NCI-H2107 (cell line): ENCODE results near the gene NOS1AP.
"Not testable (repeated sequence)": the region's sequence is repeated elsewhere in the genome, so short reads cannot be mapped to it uniquely, and the experiment has no call there.

ENCODE experiments used
- DNase-seq: peaks from one replicate; lab custom pipeline; 2025; lab: John Stamatoyannopoulos, UW

NOS1AP gene

DNA sequence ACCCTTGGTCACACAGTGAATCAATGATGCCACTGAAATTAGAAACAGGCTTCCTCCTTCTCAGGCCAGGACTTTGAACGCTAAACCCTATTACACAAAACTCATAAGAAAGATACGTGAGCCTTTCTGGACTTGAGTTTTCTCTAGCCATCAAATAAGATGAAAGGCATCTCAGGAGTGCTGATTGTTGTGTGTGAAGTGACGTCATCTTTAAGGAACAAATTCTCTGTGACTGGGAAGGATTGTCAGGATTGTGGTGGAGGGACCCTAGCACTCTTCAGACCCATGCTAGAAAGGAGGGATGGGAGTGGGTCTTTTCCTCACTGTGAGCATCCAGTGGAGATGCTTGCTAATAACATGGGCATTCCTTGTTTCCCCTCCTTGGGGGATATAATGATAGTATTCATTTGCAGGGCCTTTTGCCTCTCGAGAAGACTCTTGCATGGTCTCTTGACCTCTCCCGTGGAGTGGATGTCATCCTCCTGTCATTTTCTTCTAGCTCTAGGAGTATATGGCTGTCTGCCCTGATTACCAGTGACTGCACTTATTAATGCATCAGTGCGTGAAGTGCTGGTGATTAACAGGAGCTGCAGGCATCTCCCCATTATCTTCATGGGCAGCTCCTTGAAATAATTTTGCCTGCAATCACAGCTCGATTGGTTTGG is 267.3 kb downstream of the NOS1AP start:
- DNase-seq: no peak

DNA sequence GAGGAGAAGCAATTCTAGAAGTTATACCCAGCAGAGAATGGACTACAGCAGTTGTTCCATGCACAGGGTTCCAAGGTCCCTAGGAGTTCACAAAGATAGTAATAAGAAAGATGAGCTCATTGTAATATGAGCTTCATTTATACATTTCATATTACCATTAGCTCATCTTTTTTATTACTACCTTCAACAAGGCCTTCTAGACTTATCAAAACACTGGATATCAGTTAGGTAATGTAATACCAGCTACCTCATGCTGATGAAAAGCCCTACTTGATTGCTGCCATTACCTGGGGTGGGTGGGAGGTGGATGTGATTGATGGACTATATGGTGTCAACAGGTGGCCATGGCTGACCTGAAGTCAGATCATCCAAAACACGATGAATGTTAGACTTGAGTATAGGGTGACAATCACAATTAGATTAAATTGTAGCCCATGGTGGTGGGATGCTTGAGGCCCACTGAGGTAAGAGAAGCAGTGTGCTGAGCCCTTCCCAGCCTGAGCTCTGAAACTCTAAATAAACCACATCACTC is 273.0 kb downstream of the NOS1AP start:
- DNase-seq: no peak

DNA sequence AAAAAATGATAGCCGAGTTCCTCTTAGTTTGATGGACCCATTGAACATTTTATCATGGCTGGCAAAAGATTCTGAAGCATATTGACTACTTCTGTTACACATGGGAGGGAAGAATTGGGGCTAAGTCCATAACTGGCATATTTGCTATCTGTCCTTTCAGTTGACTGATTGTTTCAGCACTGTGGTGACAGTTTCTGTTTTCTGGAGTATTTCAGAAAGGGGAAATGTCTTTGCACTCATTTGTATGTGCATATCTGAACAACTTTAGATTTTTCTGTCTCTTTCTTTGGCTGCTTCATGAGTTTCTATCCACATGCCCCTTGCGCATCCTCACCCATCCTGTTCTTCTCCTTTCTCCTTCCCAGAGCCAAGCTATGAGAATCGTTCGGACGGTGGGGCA is 274.0 kb downstream of the NOS1AP start:
- no peak for DNase-seq

DNA sequence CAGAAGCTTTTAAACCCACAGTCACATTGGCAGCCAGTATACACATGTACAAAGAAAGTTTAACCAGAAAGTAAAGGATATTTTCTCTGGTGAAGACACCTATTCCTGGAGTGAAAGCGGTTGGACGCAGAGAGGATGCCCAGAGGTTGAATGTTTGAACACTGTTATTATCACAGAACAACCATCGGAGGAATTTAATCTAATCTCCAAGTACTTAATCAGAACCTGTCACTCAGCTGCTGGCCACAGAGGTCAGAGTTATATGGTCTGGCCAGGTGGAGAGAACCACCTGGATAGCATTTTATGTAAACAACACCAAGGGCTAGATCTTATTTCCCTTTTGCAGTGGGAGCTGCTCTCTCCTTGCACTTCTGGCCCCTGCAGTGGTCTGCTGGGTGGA is 277.8 kb downstream of the NOS1AP start:
- no peak for DNase-seq

DNA sequence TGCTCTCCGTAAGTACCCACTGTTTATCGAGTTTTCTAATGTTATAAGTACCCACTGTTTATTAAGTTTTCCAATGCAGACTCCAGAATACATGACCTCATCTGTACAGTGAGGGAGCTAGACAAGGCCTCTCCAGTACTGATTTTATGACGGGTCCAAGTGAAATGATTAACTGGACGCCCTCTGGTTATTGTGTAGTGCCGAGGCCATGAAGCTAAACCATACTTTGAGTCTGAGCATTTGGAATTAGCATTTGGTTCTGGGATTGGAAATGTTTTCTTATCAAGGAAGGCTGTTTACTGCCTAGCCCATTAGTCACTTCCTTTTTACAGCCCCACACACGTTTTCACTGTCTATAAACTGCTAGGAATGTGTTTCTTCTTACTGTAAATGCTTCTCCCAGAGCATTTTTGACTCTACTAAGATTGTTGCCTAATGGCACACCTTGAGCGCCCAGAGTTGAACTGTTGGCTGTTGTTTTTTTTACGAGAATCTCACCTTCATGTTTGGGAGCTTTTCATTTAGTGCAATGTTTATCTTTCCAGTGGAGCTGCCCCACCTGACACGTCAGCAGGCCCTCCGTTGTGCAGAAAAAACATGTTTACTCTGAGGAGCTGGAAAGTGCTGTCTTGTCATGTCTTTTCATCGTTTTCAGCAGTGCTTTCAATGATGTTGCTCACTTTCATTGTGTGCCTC is 280.3 kb downstream of the NOS1AP start:
- no peak for DNase-seq

DNA sequence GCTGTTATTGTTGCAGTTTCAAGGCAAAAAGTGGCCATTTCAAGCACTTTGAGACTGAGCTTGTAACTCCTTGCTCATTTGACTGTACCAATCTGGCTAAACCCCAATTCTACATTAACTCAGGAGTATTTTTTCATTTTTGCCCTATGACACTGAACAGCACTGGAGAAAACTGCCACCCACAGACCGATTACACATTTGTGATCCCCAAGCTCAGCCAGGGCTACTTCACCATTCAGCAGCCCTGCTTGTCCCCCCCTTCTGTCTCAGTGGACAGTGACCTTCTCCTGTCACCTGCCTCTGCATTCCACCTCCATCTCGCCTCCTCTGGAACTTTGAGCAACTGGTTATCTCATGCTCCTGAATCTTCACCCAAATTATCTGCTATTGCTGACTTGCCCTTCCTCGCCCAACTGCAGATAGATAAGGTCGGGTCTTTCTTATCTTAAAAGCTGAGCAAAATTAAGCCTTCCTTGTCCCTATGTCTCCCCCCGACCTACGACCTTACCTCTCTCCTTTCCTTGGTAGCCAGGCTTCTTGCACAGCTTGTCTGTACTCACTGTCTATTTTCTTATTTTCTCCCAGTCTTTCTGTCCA is 281.9 kb downstream of the NOS1AP start:
- no peak for DNase-seq

DNA sequence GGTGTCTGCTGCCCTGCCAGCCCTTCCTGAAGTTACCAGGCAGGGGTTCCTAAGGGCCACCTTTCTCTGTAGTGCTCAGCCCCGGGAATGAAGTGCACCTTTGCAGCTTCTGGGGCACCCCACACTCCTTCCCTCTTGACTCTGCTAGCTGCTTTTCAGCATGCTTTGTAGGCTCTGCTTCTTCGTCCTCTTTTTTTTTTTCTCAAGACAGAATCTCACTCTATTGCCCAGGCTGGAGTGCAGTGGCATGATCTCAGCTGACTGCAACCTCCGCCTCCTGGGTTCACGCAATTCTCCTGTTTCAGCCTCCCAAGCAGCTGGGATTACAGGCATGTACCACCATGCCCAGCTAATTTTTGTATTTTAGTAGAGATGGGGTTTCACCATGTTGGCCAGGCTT is 282.4 kb downstream of the NOS1AP start:
- DNase-seq: not testable (repeated sequence)

DNA sequence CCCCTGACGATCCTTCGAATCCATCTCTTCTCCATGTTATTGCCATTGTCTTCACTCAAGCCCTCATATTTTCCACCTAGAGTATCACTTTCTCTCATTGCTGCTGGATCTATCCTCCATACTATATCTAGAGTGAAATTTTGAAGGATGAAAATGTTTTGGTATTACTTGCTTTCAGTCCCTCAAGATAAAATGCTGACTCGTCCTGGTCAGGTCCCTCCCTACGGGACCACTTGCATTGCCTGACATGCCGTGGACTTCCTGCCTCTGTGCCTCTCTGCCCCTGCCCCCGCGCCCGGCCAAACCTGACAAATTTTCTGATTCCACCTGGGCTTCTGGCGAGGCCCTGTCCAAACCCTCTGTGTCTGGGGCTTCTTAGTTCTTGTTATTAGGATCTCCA is 283.6 kb downstream of the NOS1AP start:
- DNase-seq: no peak

DNA sequence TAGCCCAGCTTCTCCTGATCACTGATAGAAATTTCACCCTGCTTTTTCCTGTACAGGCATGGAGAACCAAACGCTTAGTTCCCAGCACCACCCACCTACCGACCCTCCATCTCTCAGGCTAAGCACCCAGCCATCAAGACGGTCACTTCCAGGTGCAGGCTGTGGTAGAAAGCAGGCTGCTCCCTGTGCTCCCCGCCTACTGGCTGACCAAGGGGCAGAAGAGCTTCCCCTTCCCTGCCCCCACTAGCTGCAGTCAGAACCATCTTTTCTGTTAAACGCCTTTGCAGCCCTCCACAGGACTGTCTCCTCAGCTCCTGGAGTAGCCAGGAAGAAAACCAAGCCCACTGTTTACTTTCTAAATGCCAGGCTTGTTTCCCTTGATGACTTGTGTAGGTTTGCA is 284.2 kb downstream of the NOS1AP start:
- no peak for DNase-seq

DNA sequence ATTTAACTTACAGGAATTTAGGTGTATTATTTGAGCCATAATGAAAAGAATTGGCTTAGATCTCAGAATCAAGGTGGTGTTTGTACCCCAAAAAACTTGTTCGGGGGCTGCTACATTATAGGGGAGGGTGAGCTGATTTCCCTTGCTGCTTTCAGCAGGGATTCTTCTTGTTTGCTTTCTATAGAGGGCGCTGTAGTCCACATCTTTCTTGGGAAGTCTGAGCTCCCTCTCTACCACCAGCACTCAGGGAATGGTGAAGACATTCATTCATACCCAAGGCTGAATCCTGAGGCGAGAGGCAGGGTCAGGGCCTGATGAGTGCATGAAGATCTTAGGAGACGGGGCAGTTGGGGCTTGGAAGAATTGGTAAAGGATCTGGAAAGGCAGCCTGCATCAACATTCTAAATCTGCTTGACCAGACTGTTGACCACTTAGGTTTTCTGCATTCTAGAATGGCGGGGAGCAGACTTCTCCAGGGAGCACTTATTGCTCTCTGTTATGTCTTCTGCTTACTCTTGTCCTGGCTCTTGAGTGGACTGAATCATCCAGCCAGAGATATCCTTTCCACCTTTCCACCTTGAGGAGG is 288.3 kb downstream of the NOS1AP start:
- DNase-seq: no peak

DNA sequence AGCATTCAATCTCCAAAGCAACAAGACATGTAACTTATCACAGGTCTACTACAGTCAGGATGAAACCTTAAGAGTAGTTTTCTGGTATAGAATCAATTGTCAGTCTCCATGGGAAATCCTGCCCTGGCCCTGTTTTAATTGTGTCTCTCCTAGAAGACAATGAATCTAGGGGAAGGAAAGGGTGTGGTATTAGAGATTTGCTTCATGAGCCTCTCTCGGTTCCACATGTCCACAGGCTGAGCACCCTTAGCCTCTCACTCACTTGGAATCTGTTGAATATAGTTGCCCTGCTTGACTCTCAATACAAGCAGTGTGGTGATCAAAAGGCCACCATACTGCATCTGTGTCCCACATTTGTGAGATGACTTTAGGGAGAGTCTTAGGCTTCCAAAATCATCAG is 289.4 kb downstream of the NOS1AP start:
- DNase-seq: no peak

DNA sequence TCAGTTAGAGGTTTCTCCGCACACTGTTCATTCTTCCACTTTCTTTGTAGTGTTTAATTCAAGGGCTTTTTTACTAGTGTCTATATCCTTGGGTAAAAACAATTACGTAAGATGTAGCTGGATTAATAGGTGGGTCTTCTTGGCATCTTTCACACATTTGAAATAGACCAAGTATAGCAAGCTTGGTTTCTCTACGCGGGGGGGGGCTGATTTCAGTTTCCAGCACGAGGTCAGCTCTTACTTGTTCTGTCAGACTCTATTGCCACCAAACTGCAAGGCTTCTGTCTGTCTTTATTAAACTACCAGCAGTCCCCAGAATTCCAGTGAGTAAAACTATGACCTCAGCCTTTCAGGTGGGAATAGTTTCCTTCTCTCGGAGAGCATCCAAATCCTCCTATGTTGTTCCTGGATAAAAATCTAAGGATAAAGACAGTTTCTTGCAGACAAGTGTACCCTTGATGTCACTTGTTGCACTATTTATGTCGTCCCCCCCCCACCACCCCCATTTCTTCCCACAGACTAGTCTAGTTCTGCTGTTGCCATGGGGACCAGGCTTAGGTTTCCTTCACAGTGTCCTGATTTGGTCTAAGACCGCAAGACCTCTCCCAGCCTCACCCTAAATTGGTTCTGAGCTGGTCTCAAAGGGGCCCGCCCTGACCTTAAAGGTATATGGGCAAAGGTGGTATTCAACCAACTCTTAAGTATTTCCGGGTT is 290.2 kb downstream of the NOS1AP start:
- no peak for DNase-seq

DNA sequence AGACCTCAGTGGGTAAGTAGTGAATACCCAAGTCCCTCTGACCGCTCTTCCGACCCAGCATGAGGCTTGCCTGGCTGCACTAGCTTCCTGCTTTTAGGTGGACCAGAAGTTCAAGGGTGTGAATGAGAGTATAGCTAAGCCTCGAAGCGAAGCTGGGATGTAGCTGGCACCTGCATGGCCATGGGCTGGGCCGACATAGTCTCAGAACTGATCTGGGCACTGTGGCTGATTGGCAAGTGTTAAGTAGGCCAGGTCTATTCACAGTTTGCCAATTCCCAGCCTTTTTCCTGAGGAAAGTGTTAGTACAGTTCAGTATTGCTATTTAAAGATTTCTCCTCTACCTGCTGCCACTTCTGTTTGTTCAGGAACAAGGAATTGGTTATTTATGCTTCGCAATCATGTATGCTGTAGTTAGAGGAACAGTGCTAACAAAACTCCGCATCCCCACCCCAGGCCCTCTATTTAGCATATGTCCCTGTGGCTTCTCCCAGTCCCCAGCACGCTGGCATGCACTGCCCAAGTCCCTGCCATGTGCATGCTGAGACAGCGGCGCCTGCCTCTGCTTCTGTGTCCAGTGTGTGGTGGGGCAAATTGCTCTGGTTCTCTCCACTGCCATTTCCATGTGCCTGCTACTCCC is 290.9 kb downstream of the NOS1AP start:
- no peak for DNase-seq

DNA sequence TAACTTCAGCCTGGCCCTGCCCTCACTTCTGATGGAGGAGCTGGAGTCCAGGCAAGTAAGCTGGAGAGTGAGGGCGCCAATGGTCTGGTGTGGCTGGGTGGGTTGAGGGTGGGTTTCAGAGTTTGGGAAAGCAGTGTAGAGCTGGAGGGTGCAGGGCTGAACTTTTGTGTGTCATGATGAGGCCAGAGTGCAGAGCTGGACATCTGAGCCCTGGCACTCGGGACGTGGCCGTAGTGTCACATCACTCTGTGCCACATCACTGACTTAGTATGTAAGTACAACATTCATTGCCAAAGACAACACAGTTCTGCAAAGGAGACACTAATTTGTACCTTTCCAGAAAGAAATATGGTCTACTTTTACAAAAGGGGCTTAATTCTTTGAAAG is 291.4 kb downstream of the NOS1AP start:
- no peak for DNase-seq

DNA sequence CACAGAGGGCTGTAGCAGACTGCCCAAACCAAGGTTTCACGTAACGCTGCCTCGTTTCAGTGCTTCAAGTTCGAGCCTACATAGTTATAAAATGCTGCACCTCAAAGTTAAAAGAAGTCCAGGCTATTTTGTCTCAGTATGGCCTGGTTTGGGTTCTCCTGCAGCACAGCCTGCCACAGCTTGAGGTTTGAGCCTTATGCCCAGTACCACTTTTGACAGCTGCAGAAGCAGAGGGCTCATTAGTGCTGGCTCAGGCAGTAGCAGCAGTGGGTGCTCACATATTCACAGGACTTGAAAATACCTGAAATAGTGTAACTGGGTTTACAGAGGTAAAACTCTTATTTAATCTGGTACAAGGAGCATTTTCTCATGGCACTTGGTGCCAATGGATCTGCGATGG is 291.9 kb downstream of the NOS1AP start:
- DNase-seq: no peak

DNA sequence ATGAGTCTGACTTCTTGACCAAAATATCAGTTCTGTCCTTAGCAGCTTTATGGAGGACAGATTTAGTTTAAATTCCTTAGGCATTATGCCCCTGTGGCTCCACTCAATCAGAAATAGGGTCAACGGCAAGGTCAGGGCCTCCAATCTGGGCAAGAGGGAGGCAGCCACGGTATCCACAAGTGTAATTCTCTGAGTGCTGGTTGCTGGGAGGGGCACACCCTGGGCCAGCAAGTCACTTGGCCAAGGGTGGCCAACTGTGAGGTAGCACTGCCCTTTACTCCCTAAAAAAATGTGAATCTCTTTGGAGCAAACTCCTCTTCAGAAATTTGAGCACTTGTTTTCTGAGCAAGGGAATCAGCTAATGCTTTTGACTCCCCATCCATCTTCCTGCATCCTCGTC is 294.3 kb downstream of the NOS1AP start:
- no peak for DNase-seq

DNA sequence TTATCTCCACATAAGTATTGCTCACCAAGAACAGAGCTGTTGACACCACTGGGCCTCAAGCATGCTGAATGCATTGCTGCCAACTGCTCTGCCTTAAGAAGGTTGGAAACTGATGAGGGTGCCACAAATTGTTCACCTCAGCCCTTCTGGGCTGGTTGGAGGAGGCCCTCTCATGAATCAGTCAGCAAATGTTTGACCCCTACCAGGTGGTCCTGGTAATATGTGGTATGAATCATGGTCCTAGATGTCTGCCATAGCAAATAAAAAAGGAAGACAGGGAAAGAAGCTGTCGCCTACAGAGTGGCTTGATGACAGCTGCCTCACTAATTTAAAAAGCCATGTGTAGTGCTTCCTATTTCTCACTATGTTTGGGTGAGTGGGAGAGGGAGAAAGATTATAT is 295.0 kb downstream of the NOS1AP start:
- DNase-seq: no peak

DNA sequence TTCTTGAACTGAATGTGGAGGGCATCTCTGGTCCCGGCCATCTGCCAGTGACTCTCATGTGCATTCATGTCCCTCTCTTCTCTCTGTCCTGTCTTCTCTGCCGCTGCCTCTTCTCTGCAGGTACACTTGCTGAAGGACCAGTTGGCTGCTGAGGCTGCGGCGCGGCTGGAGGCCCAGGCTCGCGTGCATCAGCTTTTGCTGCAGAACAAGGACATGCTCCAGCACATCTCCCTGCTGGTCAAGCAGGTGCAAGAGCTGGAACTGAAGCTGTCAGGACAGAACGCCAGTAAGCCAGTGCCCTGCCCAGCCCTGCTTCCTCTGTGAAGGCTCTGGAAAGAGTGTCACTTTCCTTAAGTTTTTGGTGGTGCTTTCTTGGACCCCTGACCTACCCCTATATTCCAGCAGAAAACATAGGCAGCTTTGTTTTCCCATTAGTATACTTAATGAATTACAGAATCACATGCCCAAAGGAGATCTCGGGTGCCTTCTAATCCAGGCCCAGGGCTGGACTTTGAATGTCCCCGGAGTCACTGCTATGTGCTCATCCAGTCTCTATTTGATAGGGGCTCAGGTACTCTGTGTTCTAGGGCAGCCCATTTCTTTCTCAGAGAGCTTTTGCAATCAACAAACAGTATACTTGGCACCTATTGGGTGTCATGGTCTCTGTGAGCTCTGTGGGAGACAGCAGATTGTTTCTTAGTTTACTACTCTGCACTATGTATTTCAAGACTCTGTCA is 296.0 kb downstream of the NOS1AP start:
- no peak for DNase-seq

DNA sequence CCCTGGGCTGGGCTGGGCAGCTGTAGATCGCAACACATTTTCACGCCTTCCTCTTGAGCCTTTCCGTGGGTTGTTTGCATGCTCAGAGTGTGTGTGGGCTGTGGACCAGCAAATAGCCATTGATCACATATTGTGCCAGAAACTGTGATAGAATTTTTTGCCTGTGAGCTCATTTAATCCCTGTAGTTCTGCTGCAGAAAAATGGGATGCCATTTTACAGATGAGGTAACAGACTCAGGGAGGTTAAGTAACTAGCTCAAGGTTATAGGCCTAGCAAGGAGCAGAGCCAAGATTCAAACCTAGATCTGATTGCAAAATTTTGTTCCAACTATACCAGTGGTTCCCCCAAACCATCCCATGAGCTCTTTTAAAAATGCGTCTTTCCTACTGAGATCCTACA is 296.7 kb downstream of the NOS1AP start:
- DNase-seq: no peak

DNA sequence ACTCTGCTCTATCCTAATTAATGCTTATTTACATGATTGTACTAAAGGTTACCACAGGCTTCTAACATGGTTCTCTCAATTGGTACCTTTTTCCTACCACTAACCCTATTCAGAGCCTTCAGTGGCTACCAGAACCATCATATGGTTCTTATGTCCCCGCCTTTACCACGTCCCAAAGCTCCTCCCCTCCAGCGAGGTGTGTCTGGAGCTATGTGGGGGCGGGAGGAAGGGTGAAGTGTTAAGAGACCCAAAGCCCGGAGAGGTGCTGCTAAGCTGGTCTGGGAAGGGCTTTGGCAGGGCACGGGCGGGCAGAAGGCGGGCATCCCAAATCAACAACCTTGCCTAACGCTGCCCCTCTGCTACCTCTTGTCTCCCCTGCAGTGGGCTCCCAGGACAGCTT is 297.2 kb downstream of the NOS1AP start:
- no peak for DNase-seq

DNA sequence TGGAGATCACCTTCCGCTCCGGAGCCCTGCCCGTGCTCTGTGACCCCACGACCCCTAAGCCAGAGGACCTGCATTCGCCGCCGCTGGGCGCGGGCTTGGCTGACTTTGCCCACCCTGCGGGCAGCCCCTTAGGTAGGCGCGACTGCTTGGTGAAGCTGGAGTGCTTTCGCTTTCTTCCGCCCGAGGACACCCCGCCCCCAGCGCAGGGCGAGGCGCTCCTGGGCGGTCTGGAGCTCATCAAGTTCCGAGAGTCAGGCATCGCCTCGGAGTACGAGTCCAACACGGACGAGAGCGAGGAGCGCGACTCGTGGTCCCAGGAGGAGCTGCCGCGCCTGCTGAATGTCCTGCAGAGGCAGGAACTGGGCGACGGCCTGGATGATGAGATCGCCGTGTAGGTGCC is 297.6 kb downstream of the NOS1AP start:
- DNase-seq: no peak
